Measurements from ENCODE around the gene BICC1.

GRCh38 chr10:58615237-58615935, 102.7 kb downstream of the BICC1 start:
- TF ChIP-seq GATA3 (IDR thresholded peaks at IDR 0.05; ENCODE audit: low read depth, low read length) (no peak), GATA2 (IDR thresholded peaks at IDR 0.05; ENCODE audit: low read depth, low read length) (no peak)
